ENCODE results near the gene SMNDC1.
A peak's percentile ranks its signal among the peaks of the same experiment; 100 is the strongest.

Gene SMNDC1

GRCh38 chr10:110327262-110327914 is 22.7 kb upstream of the SMNDC1 start:
- no peak for DNase-seq (ENCODE audit: low read depth in 2 of 2)

DNA sequence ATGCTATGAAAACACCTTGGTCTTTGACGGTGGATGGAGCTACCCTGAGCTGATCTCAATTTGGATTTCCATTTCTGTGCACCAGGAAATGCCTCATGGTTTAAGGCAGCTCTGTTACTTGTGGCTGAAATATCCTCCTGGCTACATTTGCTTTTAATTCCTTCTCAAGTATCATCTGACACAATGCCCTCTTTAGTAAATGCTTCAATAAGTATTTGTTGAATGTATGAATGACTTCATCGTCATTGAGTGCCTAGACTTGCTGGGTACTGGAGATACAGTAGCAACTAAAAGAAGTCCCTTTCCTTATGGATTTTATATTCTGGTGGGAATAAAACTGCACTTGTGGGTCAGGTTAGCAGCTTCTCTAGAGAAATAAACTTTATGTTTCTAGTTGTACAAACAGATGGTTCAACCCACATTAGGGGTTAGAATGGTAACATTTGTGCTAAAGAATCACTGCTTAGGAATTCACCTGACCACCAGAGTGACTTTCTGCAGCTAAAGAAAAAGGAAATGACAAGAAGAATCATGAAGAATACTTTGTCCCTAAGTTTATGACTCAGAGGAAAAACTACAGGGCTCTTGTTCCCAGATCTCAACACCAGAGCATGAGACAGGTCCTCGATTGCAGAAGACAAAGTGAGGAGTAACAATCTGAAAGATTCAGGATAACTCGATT is 21.8 kb upstream of the SMNDC1 start:
- DNase-seq (ENCODE audit: low read depth in 2 of 2), result peak in 1 of 2 experiments; percentile 31

DNA sequence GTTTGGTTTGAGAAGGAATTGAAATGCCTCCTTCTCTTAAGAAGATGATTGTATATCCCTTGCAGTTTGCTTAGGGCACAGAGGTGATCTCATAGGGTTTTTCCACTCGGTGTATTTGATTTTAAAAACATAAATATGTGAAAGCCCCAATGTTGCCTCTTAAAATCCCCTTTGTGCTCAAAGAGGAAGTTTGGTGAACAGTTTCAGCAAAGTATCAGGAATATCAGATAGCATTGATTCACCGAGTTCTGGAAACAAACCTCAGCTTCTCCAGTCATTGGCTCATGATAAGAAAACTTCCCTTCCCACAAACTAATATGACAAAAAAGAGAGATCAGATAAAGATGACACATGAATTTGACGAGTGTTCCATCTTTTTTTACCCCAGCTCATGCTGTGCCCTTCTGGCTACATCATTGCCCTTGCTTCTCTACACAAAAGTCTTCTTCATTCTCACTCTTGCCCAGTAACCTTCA is 20.1 kb upstream of the SMNDC1 start:
- no peak for DNase-seq (ENCODE audit: low read depth in 2 of 2)

GRCh38 chr10:110324201-110324804 is 19.6 kb upstream of the SMNDC1 start:
- no peak for DNase-seq (ENCODE audit: low read depth in 2 of 2)

DNA sequence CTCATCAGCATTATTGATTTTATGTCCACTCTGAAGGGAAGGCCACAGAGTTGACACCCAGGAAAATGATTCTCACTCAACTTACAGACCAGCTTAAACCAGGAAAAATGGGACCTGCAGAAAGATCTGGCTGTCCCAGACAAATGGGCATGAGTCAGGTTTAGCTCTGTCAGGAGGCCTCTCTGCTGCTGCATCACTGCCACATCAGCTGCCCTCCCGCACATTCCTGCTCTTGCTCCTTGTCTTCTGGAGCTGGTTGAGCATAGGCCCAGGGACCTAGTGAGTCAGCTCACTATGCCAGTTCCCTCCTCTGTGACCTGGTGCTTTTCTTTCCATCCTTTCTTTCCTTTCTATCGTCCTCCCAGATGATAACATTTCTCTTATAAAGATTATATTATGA is 18.8 kb upstream of the SMNDC1 start:
- DNase-seq (ENCODE audit: low read depth in 2 of 2), result no peak

GRCh38 chr10:110321869-110322620 is 17.3 kb upstream of the SMNDC1 start:
- DNase-seq (ENCODE audit: low read depth in 2 of 2), result no peak

DNA sequence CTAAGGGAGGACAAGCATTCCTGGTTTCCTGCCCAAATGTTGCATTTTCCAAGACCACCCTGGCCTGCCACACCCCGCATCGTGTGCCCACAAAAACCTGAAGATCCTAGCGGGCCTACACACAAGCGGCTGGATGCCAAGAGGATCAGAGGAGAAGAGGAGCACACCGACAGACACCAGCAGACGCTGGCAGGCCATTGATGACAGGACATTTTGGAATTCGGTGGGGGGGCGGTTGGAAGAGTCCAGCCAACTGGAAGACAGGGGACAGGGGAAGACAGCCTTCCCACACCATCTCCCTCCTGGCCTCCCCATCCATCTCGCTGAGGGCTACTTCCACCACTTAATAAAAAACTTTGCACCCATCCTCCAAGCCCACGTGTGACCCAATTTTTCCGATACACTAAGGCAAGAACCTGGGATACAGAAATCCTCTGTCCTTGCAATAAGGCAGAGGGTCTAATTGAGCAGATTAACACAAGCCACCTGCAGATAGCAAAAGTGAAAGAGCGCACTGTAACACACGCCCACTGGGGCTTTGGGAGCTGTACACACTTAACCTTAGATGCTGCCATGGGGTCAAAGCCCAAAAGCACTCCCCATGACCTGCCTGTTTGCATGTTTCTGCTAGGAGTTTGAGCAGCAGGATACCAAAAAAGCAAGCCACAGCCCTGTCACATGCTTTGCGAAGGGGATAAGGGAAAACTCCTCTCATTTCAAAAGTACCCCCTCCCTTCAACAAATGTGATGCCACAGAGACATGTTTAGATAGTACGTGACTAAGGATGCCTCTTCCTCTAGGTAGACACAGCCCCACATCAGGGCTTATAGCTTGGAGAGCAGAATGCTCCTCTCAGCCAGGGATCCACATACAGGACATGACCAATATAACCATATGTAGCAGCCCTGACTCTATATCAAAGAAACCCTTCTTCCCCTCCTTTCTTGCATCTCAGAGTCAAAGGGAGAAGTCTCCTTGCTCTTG is 13.4 kb upstream of the SMNDC1 start:
- no peak for DNase-seq (ENCODE audit: low read depth in 2 of 2)

- DNase-seq (ENCODE audit: low read depth in 2 of 2), result no peak
Measured at GRCh38 chr10:110313674-110314073, 9.0 kb upstream of the SMNDC1 start.

GRCh38 chr10:110312206-110312605 is 7.5 kb upstream of the SMNDC1 start:
- no peak for DNase-seq (ENCODE audit: low read depth in 2 of 2)

GRCh38 chr10:110311357-110311949 is 6.7 kb upstream of the SMNDC1 start:
- peak in 1 of 2 experiments; percentile 18 for DNase-seq (ENCODE audit: low read depth in 2 of 2)

DNA sequence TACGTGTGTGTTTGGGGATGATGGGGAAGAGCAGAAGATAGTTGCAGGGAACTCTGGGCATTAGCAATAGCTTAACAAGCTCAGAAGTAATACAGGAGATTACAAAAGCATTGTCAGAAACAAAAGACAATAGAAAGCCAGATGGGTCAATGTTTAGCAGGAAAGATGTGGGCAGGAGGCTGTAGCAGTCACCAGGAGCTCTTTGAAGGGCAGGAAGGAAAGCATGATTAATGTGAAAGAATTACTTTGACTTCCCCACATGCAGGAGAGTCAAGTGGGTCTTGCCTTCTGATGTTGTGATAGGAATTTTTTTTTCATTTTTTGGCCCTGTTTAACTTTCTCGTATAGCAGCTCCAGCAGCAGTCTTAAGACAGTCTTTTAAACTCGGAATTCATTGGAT is 6.0 kb upstream of the SMNDC1 start:
- DNase-seq (ENCODE audit: low read depth in 2 of 2), result no peak

GRCh38 chr10:110307805-110308204 is 3.1 kb upstream of the SMNDC1 start:
- no peak for DNase-seq (ENCODE audit: low read depth in 2 of 2)

- DNase-seq (ENCODE audit: low read depth in 2 of 2), result no peak
Measured at GRCh38 chr10:110306452-110306768, 1.7 kb upstream of the SMNDC1 start.

DNA sequence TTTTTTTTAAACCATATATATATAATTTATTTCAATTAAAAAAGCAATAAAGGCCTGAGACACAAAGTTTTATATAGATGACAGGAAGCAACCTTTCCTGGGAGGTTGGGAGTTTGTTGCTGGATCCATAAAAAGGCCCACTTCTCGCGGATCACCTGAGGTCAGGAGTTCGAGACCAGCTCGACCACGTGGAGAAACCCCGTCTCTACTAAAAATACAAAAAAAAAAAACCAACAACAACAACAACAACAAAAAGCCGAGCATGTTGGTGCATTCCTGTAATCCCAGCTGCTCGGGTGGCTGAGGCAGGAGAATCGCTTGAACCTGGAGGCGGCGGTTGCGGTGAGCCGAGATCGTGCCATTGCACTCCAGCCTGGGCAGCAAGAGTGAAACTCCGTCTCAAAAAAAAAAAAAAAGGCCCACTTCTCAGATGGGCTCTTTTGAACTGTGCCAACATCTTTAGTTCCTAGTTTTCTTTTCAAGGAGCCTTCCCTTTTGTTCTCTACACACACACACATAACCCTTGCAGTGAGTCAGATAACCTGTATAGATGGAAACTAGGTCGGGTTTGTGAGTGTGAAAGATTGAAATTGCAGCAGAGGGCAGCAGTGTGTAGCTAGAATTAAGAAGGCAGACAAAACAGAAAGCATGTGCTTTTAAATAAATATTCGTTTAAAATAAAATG is 1.2 kb upstream of the SMNDC1 start:
- DNase-seq (ENCODE audit: low read depth in 2 of 2), result peak; percentile 66

- DNase-seq (ENCODE audit: low read depth in 2 of 2), result no peak
Measured at GRCh38 chr10:110304394-110304779, 333 bp downstream of the SMNDC1 start.

- no peak for DNase-seq (ENCODE audit: low read depth in 2 of 2)
Measured at GRCh38 chr10:110303681-110304080, 1.0 kb downstream of the SMNDC1 start.

- no peak for DNase-seq (ENCODE audit: low read depth in 2 of 2)
Measured at GRCh38 chr10:110300486-110300986, 4.2 kb downstream of the SMNDC1 start.

DNA sequence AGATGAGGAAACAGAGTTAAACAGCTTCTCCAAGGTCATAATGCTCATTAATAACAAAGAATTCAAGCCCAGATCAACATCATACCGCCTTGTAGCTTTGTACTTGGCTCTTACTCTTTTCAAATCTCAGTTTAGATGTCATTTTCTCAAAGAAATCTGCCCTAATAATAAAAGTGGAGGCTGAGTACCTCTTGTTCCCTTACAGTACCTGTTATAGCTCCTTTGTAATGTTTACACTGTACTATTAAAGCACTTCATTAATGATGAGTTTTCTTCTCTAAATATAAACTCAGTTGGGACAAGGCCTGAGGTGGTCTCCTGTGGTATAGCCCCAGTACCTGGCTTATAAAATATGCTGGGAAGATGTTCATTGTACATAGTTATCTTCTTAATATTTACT is 7.8 kb downstream of the SMNDC1 start:
- DNase-seq (ENCODE audit: low read depth in 2 of 2), result no peak

- no peak for DNase-seq (ENCODE audit: low read depth in 2 of 2)
Measured at GRCh38 chr10:110286841-110287240, 17.9 kb downstream of the SMNDC1 start.

- no peak for DNase-seq (ENCODE audit: low read depth in 2 of 2)
Measured at GRCh38 chr10:110285501-110285900, 19.2 kb downstream of the SMNDC1 start.
